GM23338 (cell line): ENCODE results near the gene MPST.

Experiments
- EZH2 ChIP-seq: fragments of 200-600 bp; sonication (generic); IDR thresholded peaks from one replicate; pipeline ENCODE4 v1.8.0; 2017; ENCODE audit warnings: antibody characterized with exemption, mild to moderate bottlenecking, low read depth; ENCODE audit not compliant: unreplicated experiment
- EZH2phosphoT487 ChIP-seq: fragments of 200-600 bp; sonication (generic); IDR thresholded peaks from one replicate; pipeline ENCODE4 v1.8.1; 2018; ENCODE audit warnings: antibody characterized with exemption; ENCODE audit not compliant: unreplicated experiment
- POLR2AphosphoS5 ChIP-seq: IDR thresholded peaks from 2 replicates; pipeline ENCODE4 v1.6.1; 2016; ENCODE audit warnings: antibody characterized with exemption, low read depth
- ZNF114 ChIP-seq: fragments of 250-450 bp; sonication (Bioruptor Pico); IDR thresholded peaks from 2 replicates; pipeline ENCODE4 v1.5.0; 2020; ENCODE audit warnings: mild to moderate bottlenecking, moderate library complexity
- TF ChIP-seq, protein P1 (sequence below), 2 experiments: fragments of 200-600 bp in 1 of 2; sonication (generic) in 1 of 2; conservative IDR thresholded peaks; 2 replicates each; pipeline versions ENCODE4 v1.5.1 to v1.6.1; 2016 to 2017; ENCODE audit warnings: antibody characterized with exemption in 2 of 2, low read depth in 2 of 2, mild to moderate bottlenecking in 2 of 2, moderate library complexity in 1 of 2
- TF ChIP-seq, protein P2 (sequence below): IDR thresholded peaks from 2 replicates; pipeline ENCODE4 v1.6.1; 2016; ENCODE audit warnings: antibody characterized with exemption
- TF ChIP-seq, protein P3 (sequence below): IDR thresholded peaks from one replicate; pipeline ENCODE4 v1.6.1; 2018; ENCODE audit warnings: antibody characterized with exemption; ENCODE audit not compliant: unreplicated experiment

DNA sequence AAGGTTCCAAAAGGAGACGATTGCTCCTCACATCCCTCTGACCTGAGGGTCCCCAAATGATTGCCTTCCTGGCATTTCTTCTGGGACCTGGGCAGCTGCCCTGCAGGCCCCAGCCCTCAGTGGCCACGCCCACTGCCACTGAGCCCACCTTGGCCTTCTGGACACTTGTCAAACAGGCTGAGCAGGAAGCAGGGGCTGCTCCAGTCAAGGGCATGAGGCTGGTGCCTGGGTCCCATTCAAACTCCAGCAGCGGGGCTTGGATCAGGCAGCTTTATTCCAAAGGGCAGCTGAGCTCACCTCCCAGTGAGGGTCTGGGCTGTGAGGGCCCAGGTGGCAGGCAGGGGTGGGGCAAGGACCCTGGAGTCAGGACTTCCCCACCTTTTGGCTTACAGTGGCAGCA is 45.6 kb downstream of the MPST start:
- TF ChIP-seq EZH2phosphoT487: no peak
- TF ChIP-seq, protein P1, sequence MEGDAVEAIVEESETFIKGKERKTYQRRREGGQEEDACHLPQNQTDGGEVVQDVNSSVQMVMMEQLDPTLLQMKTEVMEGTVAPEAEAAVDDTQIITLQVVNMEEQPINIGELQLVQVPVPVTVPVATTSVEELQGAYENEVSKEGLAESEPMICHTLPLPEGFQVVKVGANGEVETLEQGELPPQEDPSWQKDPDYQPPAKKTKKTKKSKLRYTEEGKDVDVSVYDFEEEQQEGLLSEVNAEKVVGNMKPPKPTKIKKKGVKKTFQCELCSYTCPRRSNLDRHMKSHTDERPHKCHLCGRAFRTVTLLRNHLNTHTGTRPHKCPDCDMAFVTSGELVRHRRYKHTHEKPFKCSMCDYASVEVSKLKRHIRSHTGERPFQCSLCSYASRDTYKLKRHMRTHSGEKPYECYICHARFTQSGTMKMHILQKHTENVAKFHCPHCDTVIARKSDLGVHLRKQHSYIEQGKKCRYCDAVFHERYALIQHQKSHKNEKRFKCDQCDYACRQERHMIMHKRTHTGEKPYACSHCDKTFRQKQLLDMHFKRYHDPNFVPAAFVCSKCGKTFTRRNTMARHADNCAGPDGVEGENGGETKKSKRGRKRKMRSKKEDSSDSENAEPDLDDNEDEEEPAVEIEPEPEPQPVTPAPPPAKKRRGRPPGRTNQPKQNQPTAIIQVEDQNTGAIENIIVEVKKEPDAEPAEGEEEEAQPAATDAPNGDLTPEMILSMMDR (conservative IDR thresholded peaks at IDR 0.05; ENCODE audit: low read depth in 2 of 2): no peak
- TF ChIP-seq POLR2AphosphoS5: no peak
- no peak for TF ChIP-seq ZNF114
- TF ChIP-seq, protein P2, sequence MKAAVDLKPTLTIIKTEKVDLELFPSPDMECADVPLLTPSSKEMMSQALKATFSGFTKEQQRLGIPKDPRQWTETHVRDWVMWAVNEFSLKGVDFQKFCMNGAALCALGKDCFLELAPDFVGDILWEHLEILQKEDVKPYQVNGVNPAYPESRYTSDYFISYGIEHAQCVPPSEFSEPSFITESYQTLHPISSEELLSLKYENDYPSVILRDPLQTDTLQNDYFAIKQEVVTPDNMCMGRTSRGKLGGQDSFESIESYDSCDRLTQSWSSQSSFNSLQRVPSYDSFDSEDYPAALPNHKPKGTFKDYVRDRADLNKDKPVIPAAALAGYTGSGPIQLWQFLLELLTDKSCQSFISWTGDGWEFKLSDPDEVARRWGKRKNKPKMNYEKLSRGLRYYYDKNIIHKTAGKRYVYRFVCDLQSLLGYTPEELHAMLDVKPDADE: no peak
- no peak for TF ChIP-seq EZH2
- TF ChIP-seq, protein P3, sequence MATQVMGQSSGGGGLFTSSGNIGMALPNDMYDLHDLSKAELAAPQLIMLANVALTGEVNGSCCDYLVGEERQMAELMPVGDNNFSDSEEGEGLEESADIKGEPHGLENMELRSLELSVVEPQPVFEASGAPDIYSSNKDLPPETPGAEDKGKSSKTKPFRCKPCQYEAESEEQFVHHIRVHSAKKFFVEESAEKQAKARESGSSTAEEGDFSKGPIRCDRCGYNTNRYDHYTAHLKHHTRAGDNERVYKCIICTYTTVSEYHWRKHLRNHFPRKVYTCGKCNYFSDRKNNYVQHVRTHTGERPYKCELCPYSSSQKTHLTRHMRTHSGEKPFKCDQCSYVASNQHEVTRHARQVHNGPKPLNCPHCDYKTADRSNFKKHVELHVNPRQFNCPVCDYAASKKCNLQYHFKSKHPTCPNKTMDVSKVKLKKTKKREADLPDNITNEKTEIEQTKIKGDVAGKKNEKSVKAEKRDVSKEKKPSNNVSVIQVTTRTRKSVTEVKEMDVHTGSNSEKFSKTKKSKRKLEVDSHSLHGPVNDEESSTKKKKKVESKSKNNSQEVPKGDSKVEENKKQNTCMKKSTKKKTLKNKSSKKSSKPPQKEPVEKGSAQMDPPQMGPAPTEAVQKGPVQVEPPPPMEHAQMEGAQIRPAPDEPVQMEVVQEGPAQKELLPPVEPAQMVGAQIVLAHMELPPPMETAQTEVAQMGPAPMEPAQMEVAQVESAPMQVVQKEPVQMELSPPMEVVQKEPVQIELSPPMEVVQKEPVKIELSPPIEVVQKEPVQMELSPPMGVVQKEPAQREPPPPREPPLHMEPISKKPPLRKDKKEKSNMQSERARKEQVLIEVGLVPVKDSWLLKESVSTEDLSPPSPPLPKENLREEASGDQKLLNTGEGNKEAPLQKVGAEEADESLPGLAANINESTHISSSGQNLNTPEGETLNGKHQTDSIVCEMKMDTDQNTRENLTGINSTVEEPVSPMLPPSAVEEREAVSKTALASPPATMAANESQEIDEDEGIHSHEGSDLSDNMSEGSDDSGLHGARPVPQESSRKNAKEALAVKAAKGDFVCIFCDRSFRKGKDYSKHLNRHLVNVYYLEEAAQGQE: no peak
